Breast epithelium (tissue), 3 donors: ENCODE results near the gene GRM1.

Experiments used
- CTCF ChIP-seq, 3 donors: fragments of 450-650 bp; IDR thresholded peaks; one replicate each; pipeline ENCODE4 v1.5.1; 2016 to 2017; ENCODE audit warnings: antibody characterized with exemption in 3 of 3, mild to moderate bottlenecking in 3 of 3, moderate library complexity in 3 of 3
- POLR2A ChIP-seq: fragments of 450-650 bp; IDR thresholded peaks from one replicate; pipeline ENCODE4 v1.6.1; 2016; ENCODE audit warnings: antibody characterized with exemption, mild to moderate bottlenecking, moderate library complexity

GRCh38 chr6:146029573-146030184 is 817 bp downstream of the GRM1 start:
- no peak for TF ChIP-seq POLR2A
- TF ChIP-seq CTCF (IDR thresholded peaks at IDR 0.05) = no peak
